ENCODE measurements around the gene FNTB.

GRCh38 chr14:65033181-65033580 lies 46.5 kb downstream of the FNTB start:
- TF ChIP-seq CTCF (IDR thresholded peaks at IDR 0.05) (no peak), EZH2 (IDR thresholded peaks at IDR 0.05; ENCODE audit: borderline replicate concordance, insufficient read depth, low read depth, low read length, poor library complexity, severe bottlenecking) (no peak)
